ENCODE results near the gene PRG2.

The PRG2 gene

GRCh38 chr11:57396744-57397143 lies 6.3 kb upstream of the PRG2 start:
- no peak for DNase-seq (ENCODE audit: low read depth)

- no peak for DNase-seq (ENCODE audit: low read depth)
Observed at GRCh38 chr11:57395905-57396623, 5.6 kb upstream of the PRG2 start.

GRCh38 chr11:57394203-57394965 lies 3.9 kb upstream of the PRG2 start:
- no peak for DNase-seq (ENCODE audit: low read depth)

- no peak for DNase-seq (ENCODE audit: low read depth)
Observed at GRCh38 chr11:57392763-57393105, 2.3 kb upstream of the PRG2 start.

- DNase-seq (ENCODE audit: low read depth), result no peak
Observed at GRCh38 chr11:57392066-57392762, 1.8 kb upstream of the PRG2 start.

GRCh38 chr11:57391539-57391938 lies 1.1 kb upstream of the PRG2 start:
- DNase-seq (ENCODE audit: low read depth), result peak; percentile 9

- no peak for DNase-seq (ENCODE audit: low read depth)
Observed at GRCh38 chr11:57391111-57391510, 661 bp upstream of the PRG2 start.

- DNase-seq (ENCODE audit: low read depth), result peak; percentile 7
Observed at GRCh38 chr11:57387289-57388030, 3.0 kb downstream of the PRG2 start.

GRCh38 chr11:57386178-57386940 lies 4.1 kb downstream of the PRG2 start:
- no peak for DNase-seq (ENCODE audit: low read depth)

GRCh38 chr11:57380975-57381374 lies 9.5 kb downstream of the PRG2 start, which contains the start of gene PRG3:
Gene PRG3 (minus strand): TSS chr11:57381150. CDS start chr11:57380708, 442 bp downstream.
- no peak for DNase-seq (ENCODE audit: low read depth)

GRCh38 chr11:57379732-57380131 lies 10.7 kb downstream of the PRG2 start:
- peak; percentile 38 for DNase-seq (ENCODE audit: low read depth)

GRCh38 chr11:57378186-57378585 lies 12.3 kb downstream of the PRG2 start:
- DNase-seq (ENCODE audit: low read depth), result peak; percentile 16

- peak; percentile 8 for DNase-seq (ENCODE audit: low read depth)
Observed at GRCh38 chr11:57377107-57377506, 13.3 kb downstream of the PRG2 start.

- DNase-seq (ENCODE audit: low read depth), result no peak
Observed at GRCh38 chr11:57376095-57377090, 14.1 kb downstream of the PRG2 start.

- no peak for DNase-seq (ENCODE audit: low read depth)
Observed at GRCh38 chr11:57375490-57375889, 15.0 kb downstream of the PRG2 start.

GRCh38 chr11:57374966-57375365 lies 15.5 kb downstream of the PRG2 start:
- DNase-seq (ENCODE audit: low read depth), result no peak

GRCh38 chr11:57373146-57373545 lies 17.3 kb downstream of the PRG2 start:
- DNase-seq (ENCODE audit: low read depth), result no peak

- DNase-seq (ENCODE audit: low read depth), result no peak
Observed at GRCh38 chr11:57370941-57371340, 19.5 kb downstream of the PRG2 start.

GRCh38 chr11:57370251-57370650 lies 20.2 kb downstream of the PRG2 start:
- DNase-seq (ENCODE audit: low read depth), result peak; percentile 78

GRCh38 chr11:57368845-57369232 lies 21.6 kb downstream of the PRG2 start:
- DNase-seq (ENCODE audit: low read depth), result no peak
